Retinal pigment epithelial cell (primary cell): ENCODE results near the gene EPB41L4A.

Source experiments
- DNase-seq: peaks from one replicate; pipeline ENCODE4 v3.0.0-alpha.2; 2010; ENCODE audit warnings: low read depth
- H3K4me3 ChIP-seq: 2 replicates; pipeline ENCODE4 v1.5.1; 2011; ENCODE audit warnings: mild to moderate bottlenecking, low read length, control low read depth, moderate library complexity
- CTCF ChIP-seq: conservative IDR thresholded peaks from 2 replicates; pipeline ENCODE4 v1.5.1; 2011; ENCODE audit warnings: low read depth, low read length, control low read depth, inconsistent platforms

The EPB41L4A gene

GRCh38 chr5:112200131-112200530, 218.9 kb downstream of the EPB41L4A start:
- no peak for TF ChIP-seq CTCF
- no peak for DNase-seq
- H3K4me3 ChIP-seq = no peak overlapping the region

GRCh38 chr5:112196584-112196983, 222.5 kb downstream of the EPB41L4A start:
- H3K4me3 ChIP-seq = no peak overlapping the region
- no peak for TF ChIP-seq CTCF
- no peak for DNase-seq

- TF ChIP-seq CTCF = no peak
Observed at GRCh38 chr5:112195924-112196323, 223.2 kb downstream of the EPB41L4A start.

GRCh38 chr5:112192866-112193265, 226.2 kb downstream of the EPB41L4A start:
- no peak for DNase-seq
- TF ChIP-seq CTCF = no peak
- no peak overlapping the region for H3K4me3 ChIP-seq

More at GRCh38 chr5:112195924-112196323, 223.2 kb downstream of the EPB41L4A start:
- no peak overlapping the region for H3K4me3 ChIP-seq
- no peak for DNase-seq

- no peak for DNase-seq
- H3K4me3 ChIP-seq = no peak overlapping the region
- no peak for TF ChIP-seq CTCF
Observed at GRCh38 chr5:112192072-112192471, 227.0 kb downstream of the EPB41L4A start.

GRCh38 chr5:112189391-112189790, 229.7 kb downstream of the EPB41L4A start:
- no peak for DNase-seq
- no peak overlapping the region for H3K4me3 ChIP-seq
- TF ChIP-seq CTCF = no peak

- TF ChIP-seq CTCF = peak; percentile 67
- no peak overlapping the region for H3K4me3 ChIP-seq
- DNase-seq = no peak
Observed at GRCh38 chr5:112186401-112186990, 232.6 kb downstream of the EPB41L4A start.
